Activated CD8-positive, alpha-beta T cell treated with anti-CD3 and anti-CD28 coated beads for 36 hours (primary cell): Measurements from ENCODE around the gene RNF169. TPM values are rescaled to one million over a fixed set of nuclear protein-coding genes. Genes with fewer than 3 reads are reported as not detected.

ENCODE experiments used
- ATAC-seq: fragments of 200-7000 bp; cut with Tn5 transposase; one replicate; pipeline ENCODE4 v1.10.0; 2021; ENCODE audit warnings: mild to moderate bottlenecking, moderate library complexity
- CTCF ChIA-PET: fragments of 350-600 bp; sonication (Branson Sonifier 250); formaldehyde crosslinking; loops from one replicate; lab custom pipeline; 2021; ENCODE audit warnings: antibody characterized with exemption; lab: Charles Lee
- POLR2A ChIA-PET: fragments of 350-600 bp; sonication (Branson Sonifier 250); formaldehyde crosslinking; loops from one replicate; lab custom pipeline; 2021; ENCODE audit warnings: antibody characterized with exemption; lab: Charles Lee
- DNase-seq: peaks from one replicate; pipeline ENCODE4 v3.0.0-alpha.2; 2020
- H3K27ac Mint-ChIP-seq: one replicate; pipeline ENCODE4 v1.8.0; 2021; ENCODE audit warnings: mild to moderate bottlenecking, mixed read lengths
- H3K27me3 Mint-ChIP-seq: one replicate; pipeline ENCODE4 v1.8.0; 2021; ENCODE audit warnings: mixed read lengths
- H3K36me3 Mint-ChIP-seq: one replicate; pipeline ENCODE4 v1.8.0; 2021; ENCODE audit warnings: low read depth, mixed read lengths
- H3K4me1 Mint-ChIP-seq: one replicate; pipeline ENCODE4 v1.8.0; 2021; ENCODE audit warnings: low read depth, mixed read lengths
- H3K4me3 Mint-ChIP-seq: one replicate; pipeline ENCODE4 v1.8.0; 2021; ENCODE audit warnings: mild to moderate bottlenecking, moderate library complexity, mixed read lengths
- H3K9me3 Mint-ChIP-seq: one replicate; pipeline ENCODE4 v1.8.0; 2021; ENCODE audit warnings: mixed read lengths
- CTCF ChIP-seq: fragments of 200-600 bp; IDR thresholded peaks from one replicate; pipeline ENCODE4 v1.8.0; 2022; ENCODE audit warnings: antibody characterized with exemption, mild to moderate bottlenecking
- intact Hi-C: fragments of 100-400 bp; cut with micrococcal nuclease; formaldehyde crosslinking; loops from one replicate; pipeline ENCODE4 v1.10.0; 2022
- total RNA-seq, 2 experiments: library from RNA; stranded (reverse); gene quantifications; one replicate each; pipeline ENCODE4 v1.2.3, GENCODE V29; 2021

Gene RNF169
- total RNA-seq, 2 experiments from 2014 or later: 13.9 to 14.2 TPM

- peaks cover 38% of the 10 kb centered on the region for H3K36me3 Mint-ChIP-seq
- ChIA-PET POLR2A (interaction anchor here (0.6 kb wide), 1 partner anchor 101 kb away, joined by 4 read pairs; no protein-coding TSS in a partner anchor), CTCF (interaction anchor here (0.9 to 1.6 kb wide), 3 partner anchors 100 to 305 kb away, joined by 3 to 5 read pairs (median 3); no protein-coding TSS in a partner anchor)
- peaks cover 6% of the 10 kb centered on the region for H3K4me1 Mint-ChIP-seq
- H3K27ac Mint-ChIP-seq: no peak overlapping the region
- no peaks in the 10 kb centered on the region for H3K9me3 Mint-ChIP-seq
- DNase-seq: no peak
- intact Hi-C loops: no loop called here
- no peak for TF ChIP-seq CTCF
- ATAC-seq: no peak
- H3K4me3 Mint-ChIP-seq: no peak overlapping the region
- H3K27me3 Mint-ChIP-seq: no peaks in the 10 kb centered on the region
Measured at GRCh38 chr11:74840486-74840885, 91.8 kb downstream of the RNF169 start.

- CTCF ChIA-PET: no interaction called here
- POLR2A ChIA-PET: no interaction called here
- no peak for TF ChIP-seq CTCF
- Mint-ChIP-seq H3K27me3 (no peaks in the 10 kb centered on the region), H3K4me1 (peaks cover 16% of the 10 kb centered on the region), H3K9me3 (no peaks in the 10 kb centered on the region), H3K27ac (no peak overlapping the region), H3K4me3 (no peak overlapping the region), H3K36me3 (peaks cover 27% of the 10 kb centered on the region)
- no peak for ATAC-seq
- intact Hi-C loops: no loop called here
- no peak for DNase-seq
Measured at GRCh38 chr11:74842967-74843366, 94.3 kb downstream of the RNF169 start.

- Mint-ChIP-seq H3K9me3 (no peaks in the 10 kb centered on the region), H3K4me3 (no peak overlapping the region), H3K27me3 (no peaks in the 10 kb centered on the region), H3K36me3 (peaks cover 27% of the 10 kb centered on the region), H3K4me1 (peaks cover 14% of the 10 kb centered on the region), H3K27ac (no peak overlapping the region)
- ATAC-seq: no peak
- TF ChIP-seq CTCF: no peak
- ChIA-PET POLR2A (no interaction called here), CTCF (no interaction called here)
- DNase-seq: no peak
- intact Hi-C loops: no loop called here
Measured at GRCh38 chr11:74844072-74844471, 95.4 kb downstream of the RNF169 start.

GRCh38 chr11:74844865-74845264 is 96.2 kb downstream of the RNF169 start:
- no peak for TF ChIP-seq CTCF
- DNase-seq (no peak), ATAC-seq (no peak)
- Mint-ChIP-seq H3K27ac (no peak overlapping the region), H3K36me3 (peaks cover 27% of the 10 kb centered on the region), H3K9me3 (no peaks in the 10 kb centered on the region), H3K27me3 (no peaks in the 10 kb centered on the region), H3K4me1 (peaks cover 10% of the 10 kb centered on the region), H3K4me3 (no peak overlapping the region)
- CTCF ChIA-PET: no interaction called here
- intact Hi-C loops: no loop called here
- POLR2A ChIA-PET: no interaction called here

GRCh38 chr11:74845978-74846517 is 97.4 kb downstream of the RNF169 start:
- Mint-ChIP-seq H3K27ac (no peak overlapping the region), H3K36me3 (peaks cover 30% of the 10 kb centered on the region), H3K9me3 (no peaks in the 10 kb centered on the region), H3K4me1 (peaks cover 10% of the 10 kb centered on the region), H3K4me3 (no peak overlapping the region), H3K27me3 (no peaks in the 10 kb centered on the region)
- intact Hi-C loops: no loop called here
- no peak for TF ChIP-seq CTCF
- ChIA-PET CTCF (no interaction called here), POLR2A (no interaction called here)
- DNase-seq: no peak
- ATAC-seq: no peak
